ENCODE measurements around the gene MIF.

DNA sequence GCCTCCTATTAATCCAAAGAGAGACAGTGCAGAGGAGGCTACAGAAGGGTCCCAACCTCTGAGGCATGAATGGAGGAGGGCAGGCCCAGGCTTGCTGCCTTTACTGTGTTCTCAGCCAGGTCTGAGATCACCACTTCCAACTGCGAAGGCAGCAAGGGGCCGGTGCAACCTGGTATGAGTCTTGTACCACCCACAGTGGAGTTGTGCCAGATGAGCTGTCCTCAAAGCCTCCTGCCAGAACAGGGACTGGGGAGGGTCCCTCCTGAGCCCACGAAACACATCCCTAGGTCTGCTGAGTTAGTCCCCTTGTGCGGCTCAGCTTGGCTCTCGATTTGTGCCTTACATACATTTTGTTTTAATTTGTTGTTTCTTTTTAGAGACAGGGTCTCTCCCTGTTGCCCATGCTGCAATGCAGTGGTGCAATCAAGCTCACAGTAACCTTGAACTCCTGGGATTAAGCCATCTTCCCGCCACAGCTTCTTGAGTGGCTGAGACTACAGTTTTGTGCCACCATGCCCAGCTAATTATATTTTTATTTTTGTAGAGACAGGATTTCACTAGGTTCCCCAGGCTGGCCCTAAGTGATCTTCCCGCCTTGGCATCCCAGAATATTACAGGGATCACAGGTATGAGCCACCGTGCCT, 9.3 kb downstream of the MIF start:
- TF ChIP-seq, protein P1, sequence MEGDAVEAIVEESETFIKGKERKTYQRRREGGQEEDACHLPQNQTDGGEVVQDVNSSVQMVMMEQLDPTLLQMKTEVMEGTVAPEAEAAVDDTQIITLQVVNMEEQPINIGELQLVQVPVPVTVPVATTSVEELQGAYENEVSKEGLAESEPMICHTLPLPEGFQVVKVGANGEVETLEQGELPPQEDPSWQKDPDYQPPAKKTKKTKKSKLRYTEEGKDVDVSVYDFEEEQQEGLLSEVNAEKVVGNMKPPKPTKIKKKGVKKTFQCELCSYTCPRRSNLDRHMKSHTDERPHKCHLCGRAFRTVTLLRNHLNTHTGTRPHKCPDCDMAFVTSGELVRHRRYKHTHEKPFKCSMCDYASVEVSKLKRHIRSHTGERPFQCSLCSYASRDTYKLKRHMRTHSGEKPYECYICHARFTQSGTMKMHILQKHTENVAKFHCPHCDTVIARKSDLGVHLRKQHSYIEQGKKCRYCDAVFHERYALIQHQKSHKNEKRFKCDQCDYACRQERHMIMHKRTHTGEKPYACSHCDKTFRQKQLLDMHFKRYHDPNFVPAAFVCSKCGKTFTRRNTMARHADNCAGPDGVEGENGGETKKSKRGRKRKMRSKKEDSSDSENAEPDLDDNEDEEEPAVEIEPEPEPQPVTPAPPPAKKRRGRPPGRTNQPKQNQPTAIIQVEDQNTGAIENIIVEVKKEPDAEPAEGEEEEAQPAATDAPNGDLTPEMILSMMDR (IDR thresholded peaks at IDR 0.05; ENCODE audit: extremely low read depth in 1 of 2, insufficient read depth in 1 of 2, low read depth in 1 of 2, low read length in 2 of 2) = no peak
- no peak for TF ChIP-seq POLR2AphosphoS5 (IDR thresholded peaks at IDR 0.05; ENCODE audit: insufficient read depth, low read depth, low read length)
- TF ChIP-seq EZH2 (IDR thresholded peaks at IDR 0.05; ENCODE audit: borderline replicate concordance, low read depth, low read length, severe bottlenecking) = no peak
- no peak for TF ChIP-seq POLR2A (IDR thresholded peaks at IDR 0.05; ENCODE audit: low read depth, low read length)
- TF ChIP-seq GATA2 (IDR thresholded peaks at IDR 0.05; ENCODE audit: insufficient read depth, insufficient read length, low read depth, low read length) = no peak
- TF ChIP-seq, protein P2, sequence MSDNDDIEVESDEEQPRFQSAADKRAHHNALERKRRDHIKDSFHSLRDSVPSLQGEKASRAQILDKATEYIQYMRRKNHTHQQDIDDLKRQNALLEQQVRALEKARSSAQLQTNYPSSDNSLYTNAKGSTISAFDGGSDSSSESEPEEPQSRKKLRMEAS (IDR thresholded peaks at IDR 0.05; ENCODE audit: insufficient read depth, insufficient read length) = no peak
- TF ChIP-seq MYC (IDR thresholded peaks at IDR 0.05; ENCODE audit: low read depth, low read length) = no peak
